Dedifferentiated amniotic fluid mesenchymal stem cell (primary cell): ENCODE results near the gene ST6GALNAC1.

Experiments
- DNase-seq: peaks from one replicate; pipeline ENCODE4 v3.0.0-alpha.2; 2016; ENCODE audit errors: extremely low spot score

The ST6GALNAC1 gene

DNA sequence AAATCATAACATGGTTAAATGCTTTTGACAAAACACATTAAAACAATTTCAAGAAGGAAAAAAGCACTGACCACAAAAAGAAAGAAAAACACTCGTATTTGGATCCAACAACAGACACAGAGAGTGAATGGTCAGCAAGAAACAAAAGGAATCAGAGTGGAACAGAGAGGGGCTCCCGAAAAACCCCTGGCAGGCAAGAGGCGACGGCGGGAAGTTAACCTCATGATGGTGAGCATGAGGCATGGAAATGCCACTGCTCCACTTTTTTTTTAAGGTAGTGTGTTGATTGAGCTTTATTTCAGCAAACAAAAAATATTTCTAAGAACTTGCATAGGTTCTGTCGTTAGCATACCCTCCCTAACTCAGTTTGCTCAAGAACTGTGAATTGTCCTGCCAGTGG lies 32.1 kb upstream of the ST6GALNAC1 start:
- no peak for DNase-seq

DNA sequence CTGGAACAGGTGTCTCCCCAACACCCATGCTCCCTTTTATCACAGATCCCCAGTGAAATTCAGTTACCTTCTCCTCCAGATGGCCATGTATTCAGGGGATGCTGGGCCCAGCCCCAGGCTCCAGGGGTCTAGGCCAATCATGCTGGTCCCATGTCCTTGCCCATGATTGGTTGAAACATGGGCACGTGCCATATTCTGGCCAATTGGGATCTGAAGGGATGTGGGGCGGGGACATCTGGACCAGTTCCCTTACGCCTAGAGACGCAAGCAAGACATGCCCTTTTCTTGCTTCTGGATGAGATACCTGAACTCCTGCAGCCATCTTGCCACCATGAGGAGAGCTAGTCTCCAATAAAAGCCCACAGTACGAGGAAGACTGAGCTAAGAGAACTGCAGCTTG lies 31.0 kb upstream of the ST6GALNAC1 start:
- no peak for DNase-seq

- peak; percentile 30 for DNase-seq
Measured at GRCh38 chr17:76673729-76674128, 30.2 kb upstream of the ST6GALNAC1 start.

DNA sequence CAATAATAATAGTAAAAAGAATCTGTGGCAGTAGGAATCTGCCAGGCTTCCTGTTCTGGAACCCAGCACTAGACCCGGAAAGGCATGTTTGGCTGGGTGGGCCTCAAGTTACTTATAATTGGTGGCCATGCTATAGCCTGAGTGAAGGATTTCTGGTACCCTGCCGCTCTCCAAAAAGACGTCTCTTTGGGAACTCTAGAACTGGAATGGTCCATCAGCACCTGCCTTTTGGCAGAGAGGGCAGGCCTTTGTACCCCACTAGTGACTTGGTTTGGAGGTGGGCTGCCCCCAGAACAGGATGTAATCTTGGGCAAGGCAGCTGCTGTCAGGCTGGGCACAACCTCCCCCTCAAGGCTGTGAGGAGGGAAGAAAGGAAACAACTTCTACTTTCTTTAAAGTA lies 29.3 kb upstream of the ST6GALNAC1 start:
- no peak for DNase-seq

DNA sequence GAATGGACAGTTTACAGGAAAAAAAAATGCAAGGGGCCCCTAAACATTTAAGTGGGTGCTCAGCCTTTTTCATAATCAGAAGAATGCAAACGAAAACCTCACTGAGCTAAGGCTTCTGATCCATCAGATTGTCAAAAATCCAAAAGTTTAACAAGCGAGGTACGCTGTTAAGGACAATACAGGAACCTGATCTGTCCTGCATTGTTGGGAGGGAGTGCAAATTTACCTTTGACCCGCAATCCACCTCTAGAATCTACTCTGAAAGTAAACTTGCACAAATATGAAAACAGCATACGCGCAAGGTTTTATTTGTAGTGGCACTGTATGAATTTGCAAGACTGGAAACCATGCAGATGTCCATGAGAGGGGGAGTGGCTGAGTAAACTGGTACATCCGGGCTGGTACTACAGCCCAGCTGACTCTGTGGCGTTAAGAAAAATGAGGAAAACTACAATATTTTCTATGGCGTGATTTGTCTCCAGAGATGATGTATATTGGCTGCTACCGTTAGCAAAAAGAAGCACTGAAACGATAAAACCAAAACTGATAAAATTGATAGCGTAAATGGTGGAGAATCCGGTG lies 28.8 kb upstream of the ST6GALNAC1 start:
- no peak for DNase-seq

DNA sequence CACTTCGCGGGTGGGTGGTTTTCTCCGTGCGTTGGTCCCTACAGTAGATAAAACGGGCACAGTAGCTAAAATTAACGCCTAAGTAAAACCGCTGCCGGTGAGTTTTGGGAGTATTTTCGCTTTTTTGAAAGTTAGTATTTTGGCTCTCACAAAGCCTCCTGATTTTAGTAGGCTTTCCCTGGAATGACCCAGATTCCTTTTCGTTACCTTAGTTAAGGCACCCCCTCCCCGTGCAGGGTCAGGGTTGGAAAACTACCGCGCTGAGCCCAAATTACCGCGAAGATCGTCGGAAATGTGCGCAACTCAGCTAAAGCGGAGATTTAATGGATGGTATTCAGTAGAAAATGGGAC lies 28.3 kb upstream of the ST6GALNAC1 start:
- DNase-seq = no peak

GRCh38 chr17:76671123-76671911 lies 27.8 kb upstream of the ST6GALNAC1 start:
- DNase-seq = peak; percentile 100

GRCh38 chr17:76670718-76671122 lies 27.2 kb upstream of the ST6GALNAC1 start:
- no peak for DNase-seq

DNA sequence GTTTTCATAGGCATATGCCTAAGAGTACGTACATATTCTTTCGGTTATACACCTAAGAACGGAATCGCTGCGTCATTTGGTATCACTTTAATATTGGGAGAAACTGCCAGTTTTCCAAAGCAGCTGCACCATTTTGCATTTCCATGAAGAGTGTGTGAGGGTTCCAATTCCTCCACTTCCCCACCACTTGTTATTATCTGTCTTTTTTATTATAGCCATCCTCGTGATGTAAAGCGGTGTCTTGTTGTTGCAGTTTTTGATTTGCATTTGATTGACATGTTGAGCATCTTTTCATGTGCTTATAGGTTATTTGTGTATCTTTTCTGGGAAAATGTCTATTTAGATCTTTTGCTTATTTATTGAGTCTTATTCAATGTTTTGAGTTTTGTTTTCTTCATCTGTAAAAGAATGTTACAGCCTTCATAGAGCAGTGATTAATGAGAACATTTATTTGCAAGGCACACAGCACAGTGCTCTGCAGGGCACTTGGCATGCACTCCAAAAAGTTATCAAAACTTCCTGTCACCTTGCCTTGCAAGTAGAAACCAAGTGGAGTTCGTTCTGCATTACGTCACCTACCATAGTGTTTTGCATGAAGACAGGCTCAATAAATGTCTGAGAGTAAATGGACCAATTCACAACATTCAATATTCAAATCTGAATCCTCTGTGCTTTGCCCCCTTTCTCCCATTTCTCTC lies 26.6 kb upstream of the ST6GALNAC1 start:
- no peak for DNase-seq

GRCh38 chr17:76667786-76668453 lies 24.4 kb upstream of the ST6GALNAC1 start:
- DNase-seq = no peak

- DNase-seq = no peak
Measured at GRCh38 chr17:76667491-76667755, 23.9 kb upstream of the ST6GALNAC1 start.

GRCh38 chr17:76660656-76661042 lies 17.1 kb upstream of the ST6GALNAC1 start:
- DNase-seq = no peak

DNA sequence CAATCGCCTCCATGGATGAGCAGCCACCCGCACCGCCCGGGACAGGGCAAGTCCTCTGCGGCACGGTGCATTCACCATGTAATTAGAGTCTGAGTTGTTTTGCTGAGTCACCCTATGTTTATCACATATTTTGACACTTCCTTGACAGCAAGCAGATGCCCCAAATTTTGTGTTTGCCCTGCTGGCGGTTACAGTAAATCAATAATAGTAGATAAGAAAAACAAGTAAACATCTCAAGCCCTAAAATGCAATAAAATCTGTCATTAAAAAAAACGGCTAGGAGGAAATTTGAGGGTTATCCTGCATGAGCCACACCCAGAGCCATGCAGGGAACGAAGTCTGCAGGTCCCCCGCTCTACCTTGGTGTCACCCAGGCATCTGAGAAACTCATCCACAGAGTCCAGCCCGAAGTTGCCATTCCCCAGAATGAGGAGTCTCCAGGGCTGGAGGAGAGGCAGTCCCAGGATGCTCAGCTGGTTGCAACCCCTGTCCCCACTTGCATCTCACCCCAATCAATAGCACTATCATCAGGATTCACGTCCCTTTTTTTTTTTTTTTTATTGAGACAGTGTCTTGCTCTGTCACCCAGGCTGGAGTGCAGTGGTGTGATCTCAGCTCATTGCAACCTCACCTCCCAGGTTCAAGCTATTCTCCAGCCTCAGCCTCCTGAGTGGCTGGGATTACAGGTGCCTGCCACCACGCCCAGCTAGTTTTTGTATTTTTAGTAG lies 16.5 kb upstream of the ST6GALNAC1 start:
- no peak for DNase-seq

- DNase-seq = no peak
Measured at GRCh38 chr17:76658242-76658662, 14.7 kb upstream of the ST6GALNAC1 start.

GRCh38 chr17:76657505-76658241 lies 14.1 kb upstream of the ST6GALNAC1 start:
- DNase-seq = no peak

GRCh38 chr17:76654408-76654807 lies 10.9 kb upstream of the ST6GALNAC1 start:
- no peak for DNase-seq

DNA sequence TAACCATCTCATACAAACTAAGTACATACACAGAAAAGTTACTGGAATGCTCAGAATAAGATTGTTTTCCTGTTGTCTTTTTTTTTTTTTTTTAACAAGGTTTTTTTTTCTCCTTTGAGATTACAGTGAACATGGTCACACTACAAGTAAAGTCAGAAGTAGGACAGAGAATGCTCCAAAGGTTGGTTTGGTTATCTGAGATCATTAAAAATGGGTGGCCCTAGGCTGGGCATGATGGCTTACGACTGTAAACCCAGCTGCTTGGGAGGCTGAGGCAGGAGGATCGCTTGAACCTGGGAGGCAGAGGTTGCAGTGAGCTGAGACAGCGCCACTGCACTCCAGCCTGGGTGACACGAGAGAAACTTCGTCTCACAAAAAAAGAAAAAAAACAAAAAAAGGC lies 6.9 kb upstream of the ST6GALNAC1 start:
- DNase-seq = no peak

- DNase-seq = no peak
Measured at GRCh38 chr17:76646712-76647111, 3.2 kb upstream of the ST6GALNAC1 start.

- no peak for DNase-seq
Measured at GRCh38 chr17:76645481-76645880, 1.9 kb upstream of the ST6GALNAC1 start.

GRCh38 chr17:76644995-76645394 lies 1.4 kb upstream of the ST6GALNAC1 start:
- DNase-seq = no peak

- DNase-seq = no peak
Measured at GRCh38 chr17:76642994-76643393, 563 bp downstream of the ST6GALNAC1 start.
